Activated T-cell treated with anti-CD3 and anti-CD28 coated beads for 1 hour (primary cell): ENCODE data around the gene DEFB125.
"Not testable (repeated sequence)": the region's sequence is repeated elsewhere in the genome, so short reads cannot be mapped to it uniquely, and the experiment has no call there.

Experiments used
- DNase-seq: peaks from one replicate; pipeline ENCODE4 v3.0.0-alpha.2; 2020; ENCODE audit warnings: low read depth

The DEFB125 gene

DNA sequence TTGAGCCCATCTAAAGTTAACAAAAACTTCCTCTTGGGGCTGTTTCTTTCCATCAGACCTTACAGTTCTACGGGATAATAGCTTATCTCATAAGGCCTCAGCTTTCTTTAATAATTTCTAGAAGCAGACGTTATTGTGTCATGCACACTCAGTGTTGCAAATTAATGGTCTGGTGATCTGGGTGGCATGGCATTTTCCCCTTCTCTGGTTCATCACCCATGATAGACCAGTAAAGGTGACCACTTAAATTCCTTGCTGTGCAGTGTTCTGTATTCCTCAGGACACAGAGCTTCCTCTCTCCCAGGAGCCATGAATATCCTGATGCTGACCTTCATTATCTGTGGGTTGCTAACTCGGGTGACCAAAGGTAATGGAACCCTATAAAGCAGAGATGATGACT is at the start of gene DEFB125:
Gene DEFB125 (plus strand): TSS at position 272 of the 400 bp plus-strand sequence. CDS start 38 bp downstream, at position 310.
- no peak for DNase-seq

GRCh38 chr20:60035-60918 is 27.2 kb upstream of the DEFB125 start:
- DNase-seq: no peak

DNA sequence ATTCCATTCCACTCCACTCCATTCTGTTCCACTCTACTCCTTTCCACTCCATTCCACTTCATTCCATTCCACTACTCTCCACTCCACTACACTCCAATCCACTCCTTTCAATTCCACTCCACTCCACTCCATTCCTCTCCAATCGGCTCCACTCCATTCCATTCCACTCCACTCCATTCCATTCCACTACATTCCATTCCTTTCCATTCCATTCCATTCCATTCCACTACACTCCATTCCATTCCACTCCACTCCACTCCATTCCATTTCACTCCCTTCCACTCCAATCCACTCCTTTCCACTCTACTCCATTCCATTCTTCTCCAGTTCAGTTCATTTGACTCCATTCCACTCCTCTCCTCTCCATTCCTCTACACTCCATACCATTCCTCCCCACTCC is 26.2 kb upstream of the DEFB125 start:
- DNase-seq: no peak

DNA sequence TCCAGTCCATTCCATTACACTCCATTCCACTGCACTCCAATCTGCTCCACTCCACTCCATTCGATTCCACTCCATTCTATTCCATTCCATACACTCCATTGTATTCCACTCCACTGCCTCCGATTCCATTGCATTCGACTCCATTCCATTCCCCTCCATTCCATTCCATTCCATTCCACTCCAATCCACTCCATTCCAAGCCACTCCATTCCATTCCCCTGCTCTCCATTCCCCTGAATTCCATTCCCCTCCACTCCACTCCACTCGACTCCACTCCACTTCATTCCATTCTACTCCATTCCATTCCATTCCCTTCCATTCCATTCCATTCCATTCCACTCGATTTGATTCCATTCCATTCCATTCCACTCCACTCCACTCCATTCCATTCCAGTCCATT is 25.7 kb upstream of the DEFB125 start:
- DNase-seq: no peak

- DNase-seq: no peak
Measured at GRCh38 chr20:62487-62886, 25.0 kb upstream of the DEFB125 start.

GRCh38 chr20:64026-64603 is 23.4 kb upstream of the DEFB125 start:
- no peak for DNase-seq

GRCh38 chr20:64766-65322 is 22.6 kb upstream of the DEFB125 start:
- no peak for DNase-seq

GRCh38 chr20:77231-77630 is 10.2 kb upstream of the DEFB125 start:
- DNase-seq: no peak

DNA sequence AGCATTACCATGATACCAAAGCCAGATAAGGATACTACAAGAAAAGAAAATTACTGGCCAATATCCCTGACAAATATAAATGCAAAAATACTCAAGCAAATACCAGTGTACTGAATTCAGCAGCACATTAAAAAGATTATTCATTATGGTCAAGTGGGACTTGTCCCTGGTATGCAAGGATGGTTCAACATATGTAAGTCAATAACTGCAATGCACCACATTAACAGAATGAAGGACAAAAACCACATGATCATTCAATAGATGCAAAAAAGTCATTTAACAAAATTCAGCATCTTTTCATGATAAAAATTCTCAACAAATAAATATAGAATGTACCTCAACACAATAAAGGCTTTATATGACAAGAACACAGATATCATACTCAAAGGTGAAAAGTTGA is 9.1 kb upstream of the DEFB125 start:
- no peak for DNase-seq

- DNase-seq: no peak
Measured at GRCh38 chr20:79565-79964, 7.9 kb upstream of the DEFB125 start.

GRCh38 chr20:90651-91050 is 3.2 kb downstream of the DEFB125 start:
- DNase-seq: no peak

- DNase-seq: no peak
Measured at GRCh38 chr20:93641-94040, 6.2 kb downstream of the DEFB125 start.

GRCh38 chr20:95215-95614 is 7.7 kb downstream of the DEFB125 start:
- no peak for DNase-seq

DNA sequence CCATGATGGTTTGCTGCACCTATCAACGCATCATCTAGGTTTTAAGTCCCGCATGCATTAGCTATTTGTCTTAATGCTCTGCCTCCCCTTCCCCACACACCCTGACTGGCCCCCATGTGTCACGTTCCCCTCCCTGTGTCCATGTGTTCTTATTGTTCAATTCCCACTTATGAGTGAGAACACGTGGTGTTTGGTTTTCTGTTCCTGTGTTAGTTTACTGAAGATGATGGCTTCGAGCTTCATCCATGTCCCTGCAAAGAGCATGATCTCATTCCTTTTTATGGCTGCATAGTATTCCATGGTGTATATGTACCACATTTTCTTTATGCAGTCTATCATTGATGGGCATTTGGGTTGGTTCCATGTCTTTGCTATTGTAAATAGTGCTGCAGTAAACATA is 10.2 kb downstream of the DEFB125 start:
- DNase-seq: not testable (repeated sequence)

- no peak for DNase-seq
Measured at GRCh38 chr20:101975-102374, 14.5 kb downstream of the DEFB125 start.

GRCh38 chr20:103456-103855 is 16.0 kb downstream of the DEFB125 start:
- DNase-seq: no peak

GRCh38 chr20:112396-112795 is 24.9 kb downstream of the DEFB125 start:
- no peak for DNase-seq

DNA sequence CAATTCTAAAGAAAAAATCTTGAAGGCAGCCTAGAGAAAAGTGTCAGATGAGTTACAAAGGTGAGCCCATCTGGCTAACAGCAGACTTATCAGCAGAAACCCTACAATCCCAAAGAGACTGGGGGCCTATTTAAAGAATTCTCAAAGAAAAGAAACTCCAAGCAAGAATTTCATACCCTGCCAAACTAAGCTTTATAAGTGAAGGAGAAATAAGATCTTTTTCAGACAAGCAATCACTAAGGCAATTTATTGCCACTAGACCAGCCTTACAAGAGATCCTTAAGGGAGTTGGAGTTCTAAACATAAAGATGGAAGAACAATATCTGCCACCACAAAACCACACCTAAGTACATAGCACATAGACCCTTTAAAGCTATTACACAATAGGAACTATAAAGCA is 30.0 kb downstream of the DEFB125 start:
- DNase-seq: no peak

DNA sequence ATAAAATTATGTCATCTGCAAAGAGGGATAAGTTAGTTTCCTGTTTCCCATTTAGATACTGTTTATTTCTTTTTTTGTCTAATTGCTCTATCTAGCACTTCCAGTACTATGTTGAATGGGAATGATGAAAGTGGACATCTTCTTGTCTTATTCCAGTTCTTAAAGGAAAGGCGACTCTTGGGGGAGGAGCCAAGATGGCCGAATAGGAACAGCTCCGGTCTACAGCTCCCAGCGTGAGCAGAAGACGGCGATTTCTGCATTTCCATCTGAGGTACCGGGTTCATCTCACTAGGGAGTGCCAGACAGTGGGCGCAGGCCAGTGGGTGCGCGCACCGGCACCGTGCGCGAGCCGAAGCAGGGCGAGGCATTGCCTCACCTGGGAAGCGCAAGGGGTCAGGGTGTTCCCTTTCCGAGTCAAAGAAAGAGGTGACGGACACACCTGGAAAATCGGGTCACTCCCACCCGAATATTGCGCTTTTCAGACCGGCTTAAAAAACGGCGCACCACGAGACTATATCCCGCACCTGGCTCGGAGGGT is 42.4 kb downstream of the DEFB125 start:
- DNase-seq: not testable (repeated sequence)

DNA sequence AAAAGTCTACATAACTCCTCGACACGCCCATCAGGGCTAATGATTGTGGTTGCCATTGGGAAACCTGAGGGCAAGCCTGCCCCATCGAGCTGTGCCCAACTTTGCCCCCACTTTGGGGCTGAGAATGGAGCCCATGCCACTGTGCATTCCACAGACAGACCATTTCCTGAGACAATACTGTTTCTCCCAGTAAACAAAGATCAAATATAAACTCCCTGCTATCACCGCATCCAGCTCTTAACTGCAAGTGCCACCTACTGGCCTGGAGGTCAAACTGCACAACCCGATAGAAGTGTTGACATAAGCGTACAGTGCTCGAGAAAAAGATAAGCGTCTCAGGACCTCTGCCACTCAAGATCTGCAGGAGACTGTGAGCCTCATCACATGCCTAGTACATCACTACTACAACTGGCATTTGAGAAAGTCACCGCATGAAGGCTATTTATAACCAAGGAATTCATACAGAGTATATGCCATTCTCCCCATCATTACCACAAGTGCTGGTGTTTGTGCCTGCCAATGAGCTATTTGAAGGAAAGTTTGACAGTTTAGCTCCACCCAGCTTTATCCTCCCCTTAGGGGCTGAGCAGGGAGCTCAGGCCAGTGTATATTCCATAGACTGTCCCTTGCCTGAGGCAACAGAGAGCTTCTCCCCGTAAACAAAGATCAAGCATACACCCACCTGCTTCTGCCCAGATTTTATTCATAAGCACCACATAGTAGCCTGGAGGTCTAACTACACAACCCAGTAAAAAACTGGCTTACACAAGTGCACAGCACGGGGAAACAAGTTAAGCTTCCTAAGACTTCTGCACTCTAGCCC is 50.4 kb downstream of the DEFB125 start:
- DNase-seq: no peak

GRCh38 chr20:142290-142689 is 54.8 kb downstream of the DEFB125 start, which contains the start of gene DEFB126:
DEFB126 (plus strand) TSS chr20:142590; CDS start chr20:142629, 39 bp downstream.
- no peak for DNase-seq

DNA sequence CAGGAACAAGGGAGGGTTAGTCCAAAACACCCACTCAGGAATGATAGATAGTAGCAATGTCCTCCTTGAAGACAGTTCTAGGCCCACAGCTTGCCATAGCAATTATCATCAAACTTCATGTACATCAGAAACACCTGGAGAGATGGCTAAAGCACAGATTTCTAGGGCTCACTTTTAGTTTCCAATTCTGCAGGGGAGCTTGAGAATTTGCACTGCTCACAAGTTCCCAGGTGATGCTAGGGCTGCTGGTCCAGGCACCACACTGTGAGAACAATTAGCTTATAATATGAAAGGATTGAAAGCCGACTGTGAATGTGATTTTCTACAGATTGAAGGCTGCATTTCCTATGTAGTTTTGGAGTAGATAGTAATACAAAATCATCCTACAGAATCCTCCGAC is 58.4 kb downstream of the DEFB125 start:
- DNase-seq: no peak
